K562 (cell line): Measurements from ENCODE around the gene MT1E.

ENCODE experiments used
- GABPA ChIP-seq: fragments of 200-800 bp; sonication (Bioruptor generic); conservative IDR thresholded peaks from 2 replicates; pipeline ENCODE4 v1.6.1; 2016; ENCODE audit warnings: low read depth, missing genetic modification characterization, missing compliant biosample characterization
- GATAD2A ChIP-seq: fragments of 450-650 bp; IDR thresholded peaks from 2 replicates; pipeline ENCODE4 v1.6.1; 2017
- MTA1 ChIP-seq: fragments of 450-650 bp; IDR thresholded peaks from 2 replicates; pipeline ENCODE4 v1.6.1; 2017; ENCODE audit warnings: borderline replicate concordance
- POLR2A ChIP-seq: fragments of 450-650 bp; conservative IDR thresholded peaks from 2 replicates; pipeline ENCODE4 v1.6.1; 2016
- REST ChIP-seq, 2 experiments: fragments of 450-650 bp; formaldehyde crosslinking in 1 of 2; IDR thresholded peaks; 2 replicates each; pipeline versions ENCODE4 v1.4.0 to v1.6.1; 2014 to 2020; ENCODE audit warnings: mild to moderate bottlenecking in 2 of 2, borderline replicate concordance in 1 of 2, low read depth in 1 of 2
- SP1 ChIP-seq: sonication (generic); formaldehyde crosslinking; IDR thresholded peaks from 2 replicates; pipeline ENCODE4 v1.8.1; 2022; ENCODE audit warnings: mild to moderate bottlenecking, missing genetic modification reagents

GRCh38 chr16:56647641-56648431 is 22.3 kb downstream of the MT1E start:
- no peak for TF ChIP-seq POLR2A
- TF ChIP-seq REST (IDR thresholded peaks at IDR 0.05; ENCODE audit: borderline replicate concordance) = no peak
- no peak for TF ChIP-seq REST (CRISPR knock-in tag; IDR thresholded peaks at IDR 0.05; ENCODE audit: low read depth)
- no peak for TF ChIP-seq SP1 (CRISPR knock-in tag)
- TF ChIP-seq GATAD2A = no peak
- no peak for TF ChIP-seq GABPA (tag)
- TF ChIP-seq MTA1 = no peak
